Fibroblast of mammary gland (primary cell): Measurements from ENCODE around the gene APBB3.

Source experiments
- DNase-seq: peaks from one replicate; pipeline ENCODE4 v3.0.0-alpha.2; 2010; ENCODE audit warnings: low read depth
- H3K4me3 ChIP-seq: 2 replicates; pipeline ENCODE4 v1.5.1; 2011; ENCODE audit warnings: low read depth, mild to moderate bottlenecking, low read length, moderate library complexity; ENCODE audit not compliant: control insufficient read depth
- CTCF ChIP-seq: conservative IDR thresholded peaks from 2 replicates; pipeline ENCODE4 v1.5.1; 2011; ENCODE audit warnings: low read depth, low read length, inconsistent platforms; ENCODE audit not compliant: control insufficient read depth, insufficient read depth

APBB3 gene

GRCh38 chr5:140565024-140565779, 804 bp upstream of the APBB3 start:
- peak; percentile 49 for DNase-seq
- H3K4me3 ChIP-seq = peak overlapping the region; percentile 97
- TF ChIP-seq CTCF = no peak

GRCh38 chr5:140563596-140563995, 802 bp downstream of the APBB3 start:
- no peak for TF ChIP-seq CTCF
- H3K4me3 ChIP-seq = peak overlapping the region; percentile 97
- DNase-seq = no peak

GRCh38 chr5:140561753-140562523, 2.5 kb downstream of the APBB3 start:
- H3K4me3 ChIP-seq = no peak overlapping the region
- TF ChIP-seq CTCF = no peak
- no peak for DNase-seq

- no peak for TF ChIP-seq CTCF
- DNase-seq = no peak
- no peak overlapping the region for H3K4me3 ChIP-seq
These were observed 4.2 kb downstream of the APBB3 start for GRCh38 chr5:140560227-140560626.

GRCh38 chr5:140558542-140558941, 5.9 kb downstream of the APBB3 start:
- DNase-seq = no peak
- no peak for TF ChIP-seq CTCF
- no peak overlapping the region for H3K4me3 ChIP-seq

- no peak for DNase-seq
- TF ChIP-seq CTCF = no peak
- H3K4me3 ChIP-seq = no peak overlapping the region
These were observed 6.4 kb downstream of the APBB3 start for GRCh38 chr5:140557965-140558364.
